HL-60 (cell line): Measurements from ENCODE around the gene EYS.

Experiments
- GABPA ChIP-seq: IDR thresholded peaks from 2 replicates; pipeline ENCODE4 v1.6.1; 2012; ENCODE audit warnings: low read depth
- POLR2AphosphoS5 ChIP-seq: IDR thresholded peaks from 2 replicates; pipeline ENCODE4 v1.6.1; 2012; ENCODE audit warnings: low read depth
- REST ChIP-seq: IDR thresholded peaks from 2 replicates; pipeline ENCODE4 v1.6.1; 2012; ENCODE audit warnings: low read depth; ENCODE audit not compliant: insufficient replicate concordance
- SPI1 ChIP-seq: IDR thresholded peaks from 2 replicates; pipeline ENCODE4 v1.6.1; 2012; ENCODE audit warnings: low read depth, mild to moderate bottlenecking, borderline replicate concordance
- TF ChIP-seq, protein P1 (sequence below): IDR thresholded peaks from one replicate; pipeline ENCODE4 v1.5.1; 2011; ENCODE audit warnings: low read length, control low read depth, inconsistent platforms; ENCODE audit not compliant: insufficient read depth

DNA sequence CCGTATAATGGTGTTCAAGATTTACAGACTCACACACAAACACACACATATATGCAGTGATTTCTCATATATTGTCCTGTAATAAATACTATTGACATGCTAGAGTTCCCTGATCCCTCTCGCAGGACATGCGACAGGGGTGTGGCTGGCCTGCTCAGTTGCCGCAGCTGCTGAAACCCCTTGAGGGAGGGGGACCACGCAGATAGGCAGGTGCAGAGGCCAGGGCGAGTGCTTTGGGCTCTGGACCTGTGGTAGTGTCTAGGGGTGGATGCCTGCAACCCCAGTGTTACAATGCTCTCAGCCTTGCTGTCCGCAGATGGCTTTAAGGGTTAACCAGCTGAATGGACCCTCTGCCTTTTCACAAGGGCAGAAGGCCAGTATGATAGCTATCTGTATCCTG, 706.2 kb downstream of the EYS start:
- TF ChIP-seq, protein P1, sequence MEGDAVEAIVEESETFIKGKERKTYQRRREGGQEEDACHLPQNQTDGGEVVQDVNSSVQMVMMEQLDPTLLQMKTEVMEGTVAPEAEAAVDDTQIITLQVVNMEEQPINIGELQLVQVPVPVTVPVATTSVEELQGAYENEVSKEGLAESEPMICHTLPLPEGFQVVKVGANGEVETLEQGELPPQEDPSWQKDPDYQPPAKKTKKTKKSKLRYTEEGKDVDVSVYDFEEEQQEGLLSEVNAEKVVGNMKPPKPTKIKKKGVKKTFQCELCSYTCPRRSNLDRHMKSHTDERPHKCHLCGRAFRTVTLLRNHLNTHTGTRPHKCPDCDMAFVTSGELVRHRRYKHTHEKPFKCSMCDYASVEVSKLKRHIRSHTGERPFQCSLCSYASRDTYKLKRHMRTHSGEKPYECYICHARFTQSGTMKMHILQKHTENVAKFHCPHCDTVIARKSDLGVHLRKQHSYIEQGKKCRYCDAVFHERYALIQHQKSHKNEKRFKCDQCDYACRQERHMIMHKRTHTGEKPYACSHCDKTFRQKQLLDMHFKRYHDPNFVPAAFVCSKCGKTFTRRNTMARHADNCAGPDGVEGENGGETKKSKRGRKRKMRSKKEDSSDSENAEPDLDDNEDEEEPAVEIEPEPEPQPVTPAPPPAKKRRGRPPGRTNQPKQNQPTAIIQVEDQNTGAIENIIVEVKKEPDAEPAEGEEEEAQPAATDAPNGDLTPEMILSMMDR = no peak
- TF ChIP-seq SPI1 (no peak), POLR2AphosphoS5 (no peak), GABPA (no peak), REST (no peak)
